NCI-H1417 (cell line): ENCODE results near the gene TARBP1.
A peak's percentile ranks its signal among the peaks of the same experiment; 100 is the strongest.
"Not testable (repeated sequence)": the region's sequence is repeated elsewhere in the genome, so short reads cannot be mapped to it uniquely, and the experiment has no call there.

ENCODE experiments used
- DNase-seq, 3 experiments: peaks; one replicate each; lab custom pipeline; 2025; lab: John Stamatoyannopoulos, UW

TARBP1 gene

GRCh38 chr1:234507089-234507488 lies 28.1 kb upstream of the TARBP1 start:
- no peak for DNase-seq

DNA sequence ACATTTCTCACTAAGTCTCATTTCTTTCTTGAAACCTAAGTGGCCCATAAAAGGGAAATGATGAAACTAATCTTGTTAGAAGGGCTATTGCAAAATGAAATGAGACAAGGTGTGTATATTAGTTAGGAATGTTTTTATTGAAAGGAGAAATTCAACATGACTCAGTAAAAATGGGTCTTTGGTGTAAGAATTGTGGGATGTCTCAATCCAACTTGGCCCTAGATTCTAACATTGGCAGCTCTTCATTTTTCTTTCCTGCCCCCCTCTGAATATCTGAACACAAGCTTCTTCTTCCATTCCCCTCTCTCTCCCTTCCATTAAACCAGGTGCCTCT lies 26.8 kb upstream of the TARBP1 start:
- no peak for DNase-seq

GRCh38 chr1:234504969-234505768 lies 26.2 kb upstream of the TARBP1 start:
- DNase-seq: no peak

DNA sequence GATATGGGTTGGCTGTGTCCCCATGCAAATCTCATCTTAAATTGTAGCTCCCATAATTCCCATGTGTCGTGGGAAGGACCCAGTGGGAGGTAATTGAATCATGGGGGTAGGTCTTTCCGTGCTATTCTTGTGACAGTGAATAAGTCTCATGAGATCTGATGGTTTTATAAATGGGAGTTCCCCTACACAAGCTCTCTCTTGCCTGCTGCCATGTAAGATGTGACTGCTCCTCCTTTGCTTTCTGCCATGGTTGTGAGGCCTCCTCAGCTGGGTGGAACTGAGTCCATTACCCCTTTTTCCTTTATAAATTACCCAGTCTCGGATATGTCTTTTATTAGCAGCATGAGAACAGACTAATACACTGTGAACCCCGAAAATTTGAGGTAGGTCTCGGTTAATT lies 25.3 kb upstream of the TARBP1 start:
- not testable (repeated sequence) for DNase-seq

GRCh38 chr1:234503193-234504050 lies 24.4 kb upstream of the TARBP1 start:
- no peak for DNase-seq

- DNase-seq: no peak
These were observed 23.8 kb upstream of the TARBP1 start for GRCh38 chr1:234502785-234503184.

DNA sequence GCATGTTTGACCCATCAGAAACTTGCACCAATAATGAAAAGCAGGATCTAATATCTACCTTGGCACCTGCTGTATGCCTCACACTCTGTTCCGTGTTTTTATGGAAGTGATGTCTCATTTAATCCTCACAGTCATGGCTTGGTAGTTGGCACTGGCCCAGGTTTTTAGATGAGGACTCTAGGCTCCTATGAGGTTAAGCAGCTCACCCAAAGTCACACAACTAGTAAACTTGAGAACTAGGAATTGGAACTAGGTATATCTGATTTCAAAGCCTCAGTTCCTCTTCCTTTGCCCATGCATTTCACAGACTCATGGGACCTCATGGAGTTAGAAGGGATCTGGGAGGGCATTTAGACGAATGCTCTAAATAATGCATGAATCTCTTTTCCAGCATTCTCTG lies 21.3 kb upstream of the TARBP1 start:
- DNase-seq: peak; percentile 5 to 36 (median 9)

- no peak for DNase-seq
These were observed 20.9 kb upstream of the TARBP1 start for GRCh38 chr1:234499943-234500245.

DNA sequence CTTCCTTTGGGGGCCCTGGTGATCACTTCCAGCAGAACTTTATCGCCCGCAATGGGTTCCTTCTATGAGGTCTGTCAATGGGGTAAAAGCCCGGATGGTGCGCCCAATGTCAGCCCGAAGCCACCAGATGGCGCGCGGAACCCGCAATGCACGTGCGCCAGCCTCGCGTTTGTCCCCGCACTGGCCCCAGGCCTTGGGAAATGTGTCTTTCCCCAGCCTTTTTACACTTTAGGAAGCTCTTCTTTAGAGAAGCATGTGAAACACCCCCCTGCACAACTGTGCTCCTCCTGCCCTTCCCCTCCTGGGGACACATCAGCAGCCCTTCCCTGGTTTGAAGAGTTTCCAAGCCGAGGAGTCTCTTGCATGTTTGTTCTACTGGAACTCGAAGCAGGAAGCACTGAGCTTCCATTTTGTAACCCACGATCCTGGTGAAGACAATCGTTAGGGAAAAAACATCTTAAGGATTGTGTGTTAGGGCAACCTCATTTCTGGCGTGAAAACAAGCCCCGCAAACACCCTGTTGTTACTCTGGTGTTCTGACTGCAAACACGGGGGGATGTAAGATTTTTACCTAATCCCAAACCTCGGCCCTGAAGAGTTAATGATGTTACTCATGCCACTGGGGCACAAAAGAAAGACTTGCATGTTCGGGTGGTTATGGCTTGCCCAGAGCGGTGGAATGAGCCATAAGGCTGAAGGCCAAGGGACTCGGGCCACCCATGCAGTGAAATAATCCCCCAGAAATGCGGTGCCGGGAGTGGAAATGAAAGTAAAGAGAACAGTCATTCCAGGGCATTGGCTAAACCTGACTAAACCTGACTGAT lies 20.4 kb upstream of the TARBP1 start:
- peak; percentile 78 to 90 (median 80) for DNase-seq

DNA sequence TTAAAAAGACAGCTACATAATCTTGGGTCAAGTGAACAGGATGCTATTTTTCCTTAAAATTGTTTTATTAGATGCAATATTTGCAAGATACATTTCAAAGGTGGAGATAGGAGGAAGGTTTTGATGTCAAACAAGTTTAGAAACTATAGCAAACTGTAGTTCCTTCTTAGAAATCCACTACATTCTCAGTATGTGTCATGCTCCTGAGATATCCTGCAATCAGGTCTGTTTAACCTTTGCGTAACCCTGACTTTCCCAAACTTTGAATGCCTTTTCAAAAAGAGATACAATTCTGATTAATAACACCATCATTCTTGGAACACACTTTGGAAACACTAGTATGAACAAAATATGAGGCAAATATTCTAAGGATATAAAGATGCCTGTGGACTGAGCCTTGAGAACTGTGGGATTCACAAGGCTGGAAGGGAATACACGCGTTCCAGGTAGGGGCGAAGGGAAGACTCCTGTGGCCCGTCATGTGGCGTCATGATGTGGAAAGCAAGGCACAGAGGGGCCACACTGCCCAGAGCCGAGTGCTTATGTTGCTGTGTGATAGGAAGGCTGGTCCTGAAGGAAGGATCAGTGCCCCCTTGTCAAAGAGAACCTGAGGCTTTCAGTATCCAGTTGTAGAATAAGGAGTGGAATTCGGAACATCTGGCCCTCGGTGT lies 19.6 kb upstream of the TARBP1 start:
- DNase-seq: no peak

DNA sequence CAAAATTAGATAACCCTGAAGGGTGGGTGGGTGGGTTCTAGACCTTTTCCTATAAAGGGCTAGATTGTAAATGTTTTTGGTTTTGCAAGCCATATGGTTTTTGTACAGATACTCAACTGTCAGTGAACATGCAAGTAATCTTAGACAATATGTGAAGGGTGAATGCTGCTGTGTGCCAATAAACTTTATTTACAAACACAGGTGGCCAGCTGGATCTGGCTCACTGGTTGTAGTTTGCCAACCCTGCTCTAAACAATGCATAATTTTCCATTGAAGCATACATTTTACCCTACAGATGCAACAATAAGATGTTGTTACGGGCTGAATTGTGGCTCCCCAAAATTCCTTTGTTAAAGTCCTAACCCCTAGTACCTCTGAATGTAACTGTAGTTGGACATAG lies 18.6 kb upstream of the TARBP1 start:
- DNase-seq: no peak

DNA sequence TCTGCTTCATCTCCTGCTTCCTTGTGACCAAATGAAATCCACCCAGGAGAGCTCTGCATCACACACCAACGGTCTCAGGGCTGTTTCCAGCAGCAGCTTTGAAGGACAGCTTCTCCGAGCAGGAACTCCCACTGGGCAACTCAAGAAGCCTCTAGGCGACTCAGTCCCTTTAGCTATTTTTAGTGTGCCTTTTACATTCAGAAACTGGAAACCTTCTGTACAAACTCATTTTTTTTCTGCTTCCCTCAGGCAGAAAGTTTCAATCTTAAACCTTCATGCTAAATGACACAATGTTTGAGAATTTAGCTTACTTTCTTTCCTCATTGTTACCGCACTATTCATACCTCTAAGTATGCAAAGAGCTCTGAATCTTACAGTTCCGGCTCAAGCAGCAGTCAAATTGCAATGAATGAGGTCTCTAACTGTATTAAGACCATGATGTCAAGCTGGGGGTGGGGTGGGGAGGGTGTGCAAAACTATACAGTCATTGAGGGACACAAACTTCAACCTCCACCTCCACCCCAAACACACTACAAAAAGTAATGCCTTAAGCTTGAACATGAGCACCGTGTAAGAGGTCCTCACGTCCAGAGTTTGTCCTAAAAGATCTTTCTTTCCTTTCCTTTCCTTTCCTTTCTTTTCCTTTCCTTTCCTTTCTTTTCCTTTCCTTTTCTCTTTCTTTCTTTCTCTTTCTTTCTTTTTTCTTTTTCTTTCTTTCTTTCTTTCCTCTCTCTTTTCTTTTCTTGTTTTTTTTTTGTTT lies 16.4 kb upstream of the TARBP1 start:
- no peak for DNase-seq

- DNase-seq: no peak
These were observed 15.1 kb upstream of the TARBP1 start for GRCh38 chr1:234494049-234494448.

GRCh38 chr1:234490793-234491479 lies 12.0 kb upstream of the TARBP1 start:
- peak in 2 of 3 experiments; percentile 9 to 55 for DNase-seq

DNA sequence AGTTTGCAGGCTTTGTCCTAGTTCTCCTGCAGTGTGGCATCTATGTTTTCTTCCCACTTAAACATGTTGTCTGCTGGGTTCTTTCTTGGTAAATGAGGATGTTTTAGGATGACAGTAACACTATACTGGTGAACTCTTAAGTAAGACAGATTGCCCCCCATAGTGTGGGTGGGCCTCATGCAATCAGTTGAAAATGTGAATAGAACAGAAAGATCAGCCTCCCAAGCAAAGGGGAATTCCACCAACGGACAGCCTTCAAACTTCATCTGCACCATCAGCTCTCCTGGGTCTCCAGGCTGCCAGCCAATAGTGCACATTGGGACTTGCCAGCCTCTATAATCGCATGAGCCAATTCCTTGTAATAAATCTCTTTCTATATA lies 10.7 kb upstream of the TARBP1 start:
- DNase-seq: no peak

- DNase-seq: no peak
These were observed 10.2 kb upstream of the TARBP1 start for GRCh38 chr1:234489007-234489697.

- DNase-seq: no peak
These were observed 9.4 kb upstream of the TARBP1 start for GRCh38 chr1:234488054-234489006.

DNA sequence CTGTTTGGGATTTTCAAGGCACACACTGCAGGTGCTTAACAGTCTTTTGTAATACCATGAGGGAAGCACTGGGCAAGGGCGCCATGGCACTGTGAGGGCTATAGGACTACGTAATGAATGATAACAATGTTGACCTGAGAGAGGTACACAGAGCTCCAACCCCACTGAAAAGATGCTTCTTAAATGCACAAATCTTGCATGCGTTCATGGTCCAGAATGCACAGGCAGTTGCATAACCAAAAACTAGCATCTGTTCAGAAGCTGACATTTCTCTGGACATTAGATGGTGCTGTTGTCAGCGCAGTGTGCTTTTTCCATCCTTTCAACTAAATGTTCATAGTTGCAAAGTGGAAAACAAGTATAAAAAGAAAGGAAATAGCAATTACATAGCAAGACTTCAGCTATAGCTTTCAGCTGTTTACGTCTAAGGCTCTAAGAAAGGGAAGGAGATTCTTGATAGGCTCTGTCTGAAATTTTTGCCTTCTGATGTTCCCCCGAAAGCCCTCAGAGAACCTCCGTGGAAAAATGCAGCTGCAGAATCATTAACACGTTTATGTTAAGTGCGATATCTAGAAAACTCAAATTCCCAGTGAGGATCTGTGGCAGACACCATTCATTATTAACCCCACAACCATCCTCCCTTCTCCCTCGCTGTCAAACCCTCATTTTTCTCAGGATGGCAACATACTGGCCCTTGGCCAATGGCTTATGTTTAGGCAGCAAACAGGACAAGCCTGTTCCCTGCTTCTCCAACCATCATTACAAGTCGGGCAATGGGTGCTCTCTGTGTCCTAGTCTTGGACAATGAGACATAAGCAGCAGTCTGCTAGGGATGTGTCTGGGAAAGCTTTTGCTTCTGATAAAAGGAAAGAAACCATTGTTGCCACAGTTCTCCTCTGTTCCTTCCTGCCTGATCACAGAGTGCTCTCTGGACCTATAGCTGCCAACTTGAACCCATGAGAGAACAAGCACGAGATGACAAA lies 8.2 kb upstream of the TARBP1 start:
- DNase-seq: peak in 1 of 3 experiments; percentile 42
